ENCODE measurements around the gene EDC4. TPM values are rescaled to one million over a fixed set of nuclear protein-coding genes. Genes with fewer than 3 reads are reported as not detected.
"Not testable (repeated sequence)": the region's sequence is repeated elsewhere in the genome, so short reads cannot be mapped to it uniquely, and the experiment has no call there.

The EDC4 gene
- total and polyA plus RNA-seq, 2 experiments from 2014 or later = 46.3 to 59.0 TPM

GRCh38 chr16:67834242-67834614 lies 38.6 kb upstream of the EDC4 start:
- 80% methylated on average over 10 of the region's 10 CpGs for WGBS (ENCODE audit: low lambda C conversion rate, missing lambda C conversion rate)
- no peaks in the 10 kb centered on the region for H3K27me3 ChIP-seq
- H3K4me1 ChIP-seq (ENCODE audit: insufficient read depth) = peaks cover 8% of the 10 kb centered on the region
- H3K9me2 ChIP-seq (replicated peaks; ENCODE audit: insufficient read depth) = no peaks in the 10 kb centered on the region
- TF ChIP-seq EZH2 (IDR thresholded peaks at IDR 0.05; ENCODE audit: borderline replicate concordance) (no peak), CTCF (IDR thresholded peaks at IDR 0.05; ENCODE audit: poor library complexity) (no peak), EZH2phosphoT487 (IDR thresholded peaks at IDR 0.05; ENCODE audit: low read depth, severe bottlenecking, unreplicated experiment) (no peak)
- H4K20me1 ChIP-seq (ENCODE audit: insufficient read depth, poor library complexity, severe bottlenecking) = no peaks in the 10 kb centered on the region
- H3K4me3 ChIP-seq = peak overlapping the region; percentile 17
- peak overlapping the region; percentile 75 for H2AFZ ChIP-seq
- H3K9me3 ChIP-seq (ENCODE audit: low read depth) = no peaks in the 10 kb centered on the region
- DNase-seq (ENCODE audit: low spot score) = no peak
- H3K36me3 ChIP-seq (replicated peaks; ENCODE audit: insufficient read depth, low read depth) = no peaks in the 10 kb centered on the region
- peak overlapping the region; percentile 92 for H3K4me2 ChIP-seq
- peaks cover 14% of the 10 kb centered on the region for H3K79me2 ChIP-seq
- H3K27ac ChIP-seq = no peak overlapping the region

DNA sequence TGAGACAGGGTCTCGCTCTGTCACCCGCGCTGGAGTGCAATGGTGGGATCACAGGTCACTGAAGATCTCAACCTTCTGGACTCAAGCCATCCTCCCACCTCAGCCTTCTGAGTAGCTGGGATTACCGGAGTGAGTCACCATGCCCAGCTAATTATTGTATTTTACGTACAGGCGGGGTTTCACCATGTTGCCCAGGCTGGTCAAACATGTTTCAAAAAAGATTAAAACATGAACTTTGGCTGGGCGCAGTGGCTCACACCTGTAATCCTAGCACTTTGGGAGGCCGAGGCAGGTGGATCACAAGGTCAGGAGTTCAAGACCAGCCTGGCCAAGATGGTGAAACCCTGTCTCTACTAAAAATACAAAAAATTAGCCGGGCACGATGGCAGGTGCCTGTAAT lies 35.7 kb upstream of the EDC4 start:
- H3K4me2 ChIP-seq; H3K9me3 ChIP-seq (ENCODE audit: low read depth); H3K36me3 ChIP-seq (replicated peaks; ENCODE audit: insufficient read depth, low read depth); DNase-seq (ENCODE audit: low spot score); H3K9me2 ChIP-seq (replicated peaks; ENCODE audit: insufficient read depth); H2AFZ ChIP-seq; H3K4me3 ChIP-seq; H3K27me3 ChIP-seq; H3K27ac ChIP-seq; H3K4me1 ChIP-seq (ENCODE audit: insufficient read depth); H4K20me1 ChIP-seq (ENCODE audit: insufficient read depth, poor library complexity, severe bottlenecking): not testable (repeated sequence)
- H3K79me2 ChIP-seq = peaks cover 14% of the 10 kb centered on the region
- 88% methylated on average over 10 of the region's 10 CpGs for WGBS (ENCODE audit: low lambda C conversion rate, missing lambda C conversion rate)

DNA sequence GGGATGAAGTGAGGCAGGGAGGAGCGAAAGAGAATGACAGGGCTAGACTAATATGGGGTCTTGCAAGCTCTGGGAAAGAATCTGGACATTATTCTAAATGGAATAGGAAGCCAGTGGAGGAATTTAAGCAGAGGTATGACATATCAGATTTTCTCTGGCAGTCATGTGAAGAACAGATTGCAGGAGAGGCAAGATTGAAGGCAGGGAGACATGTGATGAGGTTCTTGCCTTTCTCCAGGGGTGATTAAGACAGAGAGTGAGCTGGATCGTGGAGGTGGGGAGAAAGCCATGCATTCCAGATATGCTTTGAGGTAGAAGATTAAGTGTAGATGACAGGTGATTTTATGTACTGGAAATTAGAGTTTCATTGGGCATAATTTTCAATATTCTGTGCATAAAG lies 35.0 kb upstream of the EDC4 start:
- no peaks in the 10 kb centered on the region for H3K27me3 ChIP-seq
- peaks cover 4% of the 10 kb centered on the region for H3K4me1 ChIP-seq (ENCODE audit: insufficient read depth)
- no peaks in the 10 kb centered on the region for H3K36me3 ChIP-seq (replicated peaks; ENCODE audit: insufficient read depth, low read depth)
- H3K4me2 ChIP-seq = no peak overlapping the region
- DNase-seq (ENCODE audit: low spot score) = no peak
- peaks cover 8% of the 10 kb centered on the region for H3K79me2 ChIP-seq
- H3K9me3 ChIP-seq (ENCODE audit: low read depth) = no peaks in the 10 kb centered on the region
- H2AFZ ChIP-seq = no peak overlapping the region
- 87% methylated on average over 2 of the region's 2 CpGs for WGBS (ENCODE audit: low lambda C conversion rate, missing lambda C conversion rate)
- no peaks in the 10 kb centered on the region for H3K9me2 ChIP-seq (replicated peaks; ENCODE audit: insufficient read depth)
- no peak overlapping the region for H3K27ac ChIP-seq
- H3K4me3 ChIP-seq = no peak overlapping the region
- no peaks in the 10 kb centered on the region for H4K20me1 ChIP-seq (ENCODE audit: insufficient read depth, poor library complexity, severe bottlenecking)
- no peak for TF ChIP-seq CTCF (IDR thresholded peaks at IDR 0.05; ENCODE audit: poor library complexity)
- no peak for TF ChIP-seq EZH2 (IDR thresholded peaks at IDR 0.05; ENCODE audit: borderline replicate concordance)
- no peak for TF ChIP-seq EZH2phosphoT487 (IDR thresholded peaks at IDR 0.05; ENCODE audit: low read depth, severe bottlenecking, unreplicated experiment)

GRCh38 chr16:67841198-67841815 lies 31.5 kb upstream of the EDC4 start:
- Histone ChIP-seq H3K27me3 (no peaks in the 10 kb centered on the region), H4K20me1 (ENCODE audit: insufficient read depth, poor library complexity, severe bottlenecking) (peaks cover 9% of the 10 kb centered on the region), H3K4me3 (no peak overlapping the region), H3K79me2 (peaks cover 35% of the 10 kb centered on the region), H3K9me3 (ENCODE audit: low read depth) (no peaks in the 10 kb centered on the region), H3K9me2 (replicated peaks; ENCODE audit: insufficient read depth) (no peaks in the 10 kb centered on the region), H2AFZ (peak overlapping the region; percentile 90), H3K27ac (peak overlapping the region; percentile 99), H3K4me2 (peak overlapping the region; percentile 70), H3K36me3 (replicated peaks; ENCODE audit: insufficient read depth, low read depth) (no peaks in the 10 kb centered on the region), H3K4me1 (ENCODE audit: insufficient read depth) (peaks cover 30% of the 10 kb centered on the region)
- WGBS (ENCODE audit: low lambda C conversion rate, missing lambda C conversion rate) = 56% methylated on average over 17 of the region's 17 CpGs
- TF ChIP-seq EZH2phosphoT487 (IDR thresholded peaks at IDR 0.05; ENCODE audit: low read depth, severe bottlenecking, unreplicated experiment) (no peak), EZH2 (IDR thresholded peaks at IDR 0.05; ENCODE audit: borderline replicate concordance) (no peak), CTCF (IDR thresholded peaks at IDR 0.05; ENCODE audit: poor library complexity) (no peak)
- DNase-seq (ENCODE audit: low spot score) = no peak

Data from hepatocyte (in vitro differentiated cells).